ENCODE results near the gene BMP2.
A peak's percentile ranks its signal among the peaks of the same experiment; 100 is the strongest.

- TF ChIP-seq CTCF (conservative IDR thresholded peaks at IDR 0.05 in 1 of 2, IDR thresholded peaks at IDR 0.05 in 1 of 2; ENCODE audit: low read depth in 1 of 2, low read length in 2 of 2) = peak; percentile 74 to 78
- TF ChIP-seq EZH2 (IDR thresholded peaks at IDR 0.05; ENCODE audit: low read length, missing control alignments) = no peak
Measured at GRCh38 chr20:6828794-6829423, 61.4 kb downstream of the BMP2 start.
